T follicular helper cell (primary cell): ENCODE results near the gene TULP4.
"Not testable (repeated sequence)": the region's sequence is repeated elsewhere in the genome, so short reads cannot be mapped to it uniquely, and the experiment has no call there.

Source experiments
- DNase-seq: peaks from one replicate; pipeline ENCODE4 v3.0.0-alpha.2; 2020; ENCODE audit warnings: low read depth

The TULP4 gene

DNA sequence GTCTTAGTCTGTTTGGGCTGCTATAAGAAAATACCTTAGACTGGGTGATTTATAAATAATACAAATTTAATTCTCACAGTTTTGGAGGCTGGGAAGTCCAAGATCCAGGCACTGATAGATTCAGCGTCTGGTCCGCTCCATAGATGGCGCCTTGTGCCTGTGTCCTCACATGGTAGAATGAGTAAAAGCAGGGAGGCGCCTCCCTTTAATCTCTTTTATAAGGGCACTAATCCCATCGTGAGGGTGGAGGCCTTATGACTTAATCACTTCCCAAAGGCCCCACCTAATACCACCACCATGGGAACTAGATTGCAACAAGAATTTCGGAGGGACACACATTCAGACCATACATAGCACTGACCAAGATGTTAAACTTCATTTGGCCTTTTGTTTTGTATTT is 156.4 kb downstream of the TULP4 start:
- no peak for DNase-seq

GRCh38 chr6:158470023-158470422 is 157.8 kb downstream of the TULP4 start:
- not testable (repeated sequence) for DNase-seq

GRCh38 chr6:158471339-158471738 is 159.1 kb downstream of the TULP4 start:
- no peak for DNase-seq

- no peak for DNase-seq
Observed at GRCh38 chr6:158472447-158472846, 160.2 kb downstream of the TULP4 start.

DNA sequence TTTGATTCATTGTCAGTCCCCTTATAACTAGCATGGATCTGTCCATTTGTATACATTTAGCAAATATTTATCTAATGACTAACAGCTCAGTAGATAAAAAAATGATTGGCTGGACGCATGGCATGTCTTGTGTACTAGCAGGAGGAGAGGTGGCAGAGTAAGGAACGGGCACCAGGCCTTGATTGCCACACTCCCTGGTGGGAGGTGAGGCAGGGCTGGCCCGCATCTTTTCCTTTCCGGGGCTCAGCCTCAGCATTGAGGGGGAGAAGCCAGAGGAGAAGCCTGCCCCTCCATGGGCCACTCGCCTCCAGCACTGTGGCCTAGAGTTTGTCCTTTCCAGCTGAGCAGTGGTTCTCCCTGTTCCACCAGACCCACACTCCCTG is 162.7 kb downstream of the TULP4 start:
- DNase-seq = no peak

DNA sequence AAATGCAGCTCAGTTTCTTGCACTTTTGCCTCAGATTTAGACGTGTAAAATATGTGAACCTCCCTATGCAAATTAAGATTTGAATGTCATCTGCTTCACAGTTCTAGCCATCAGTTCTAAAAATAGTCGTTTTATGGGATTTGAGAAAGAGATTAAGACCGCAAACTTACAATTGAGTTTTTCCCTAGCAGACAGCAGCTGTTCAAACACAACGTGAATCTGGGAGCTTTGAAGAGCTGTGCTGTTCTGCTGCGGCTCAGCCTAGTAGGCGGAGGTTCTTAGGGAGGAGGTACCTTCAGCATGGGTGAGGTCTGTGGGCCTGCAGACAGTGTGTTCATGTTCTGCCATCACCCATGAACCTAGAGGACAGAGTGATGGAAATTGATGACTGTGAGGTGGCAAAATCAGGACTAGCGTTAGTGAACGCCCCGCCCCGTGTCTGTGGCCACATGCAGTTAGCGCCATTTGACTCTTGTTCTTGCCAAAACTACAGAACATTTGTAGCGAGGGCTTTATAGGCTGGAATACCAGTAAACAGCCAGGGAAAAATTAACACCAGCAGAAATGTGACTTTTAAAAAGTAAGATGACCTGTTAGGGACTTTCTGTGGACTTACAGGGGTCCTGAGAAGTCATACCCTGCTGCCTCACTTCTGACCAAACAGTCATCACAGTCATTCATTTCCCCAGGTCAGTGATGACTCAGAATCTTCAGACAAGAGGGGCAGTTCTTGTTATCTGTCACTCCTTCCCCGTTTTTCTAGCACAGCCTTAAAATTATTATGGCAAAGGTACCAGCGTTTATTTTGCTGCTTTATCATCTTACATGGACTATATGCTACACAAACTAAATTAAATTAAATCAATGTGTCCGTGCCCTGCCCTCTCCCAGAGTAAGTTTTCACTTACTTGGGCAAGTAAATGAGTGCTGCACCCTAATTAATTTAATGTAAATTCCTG is 163.4 kb downstream of the TULP4 start:
- DNase-seq = no peak

DNA sequence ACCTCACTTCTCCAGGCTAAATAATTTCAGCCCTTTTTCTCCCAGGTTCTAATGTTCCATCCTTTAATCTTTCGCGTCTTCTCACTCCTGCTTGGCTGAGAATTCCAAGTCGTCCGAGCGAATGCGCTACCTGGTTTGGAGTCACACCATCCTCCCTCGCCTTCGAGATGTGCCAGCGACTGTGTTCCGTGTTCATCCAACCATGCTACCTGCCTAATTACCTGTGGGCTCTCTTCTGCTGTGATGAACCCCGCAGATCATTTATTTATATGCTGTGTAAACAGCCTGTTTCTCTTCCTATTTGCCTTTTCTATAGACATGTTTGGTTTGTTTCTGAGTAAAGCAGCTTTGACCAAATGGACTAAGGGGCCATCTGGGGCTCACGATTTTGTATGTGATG is 164.1 kb downstream of the TULP4 start:
- DNase-seq = no peak

GRCh38 chr6:158477722-158478121 is 165.5 kb downstream of the TULP4 start:
- DNase-seq = not testable (repeated sequence)

- no peak for DNase-seq
Observed at GRCh38 chr6:158480989-158481388, 168.7 kb downstream of the TULP4 start.

DNA sequence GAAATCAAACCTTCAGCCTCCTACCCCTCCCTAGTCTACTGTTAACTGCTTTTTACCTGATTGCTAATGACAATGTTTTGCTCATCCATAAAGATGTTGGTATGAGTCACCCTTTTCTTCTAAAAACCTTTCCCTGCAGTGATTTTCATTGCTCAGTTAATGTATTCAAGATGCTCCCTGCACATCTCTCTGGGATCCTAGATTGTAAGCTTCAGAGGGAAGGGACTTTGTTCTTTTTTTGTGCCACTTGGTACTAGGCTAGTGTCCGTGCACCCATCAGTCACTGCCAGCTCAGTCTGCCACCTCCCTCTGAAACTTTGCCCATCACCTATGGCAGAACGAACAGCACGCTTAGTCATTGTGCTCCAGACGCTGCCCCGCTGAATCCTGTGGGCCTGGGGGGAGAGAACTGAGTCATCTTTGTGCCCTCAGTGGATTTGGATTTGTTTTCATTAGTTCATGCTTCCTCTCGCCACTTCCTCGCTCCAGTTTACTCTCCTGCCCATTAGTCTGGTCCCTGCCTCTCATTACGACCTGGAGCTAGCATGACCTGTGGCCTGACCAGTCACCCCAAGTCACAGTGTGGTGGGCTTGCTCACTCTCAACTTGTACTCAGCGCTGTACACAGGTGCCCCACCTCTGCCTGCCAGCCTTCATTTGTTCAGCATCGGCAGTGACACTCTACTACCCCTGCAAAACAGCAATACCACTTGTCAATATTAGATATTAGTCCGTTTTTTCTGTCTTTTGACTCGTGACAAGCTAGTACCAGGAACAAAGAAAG is 169.6 kb downstream of the TULP4 start:
- no peak for DNase-seq

- DNase-seq = no peak
Observed at GRCh38 chr6:158485431-158485830, 173.2 kb downstream of the TULP4 start.

- no peak for DNase-seq
Observed at GRCh38 chr6:158487495-158487894, 175.2 kb downstream of the TULP4 start.

GRCh38 chr6:158488065-158488464 is 175.8 kb downstream of the TULP4 start:
- DNase-seq = no peak

DNA sequence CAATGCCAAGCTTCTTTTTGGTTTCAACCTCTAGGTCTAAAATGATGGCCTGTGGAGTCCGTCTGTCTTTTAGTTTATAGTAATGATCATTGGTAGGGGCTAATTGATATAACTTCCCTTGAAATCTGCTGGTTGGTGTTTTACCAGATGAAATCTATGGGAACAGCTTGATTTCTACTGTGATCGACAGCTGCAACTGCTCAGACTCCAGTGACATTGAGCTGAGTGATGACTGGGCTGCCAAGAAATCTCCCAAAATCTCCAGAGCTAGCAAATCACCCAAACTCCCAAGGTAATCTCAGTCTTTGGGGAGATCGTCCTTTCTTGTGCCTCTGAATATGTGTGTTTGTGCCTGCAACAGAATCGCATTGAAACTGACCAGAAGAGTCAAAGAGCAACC is 177.2 kb downstream of the TULP4 start:
- no peak for DNase-seq

GRCh38 chr6:158492881-158493280 is 180.6 kb downstream of the TULP4 start:
- DNase-seq = no peak

- no peak for DNase-seq
Observed at GRCh38 chr6:158496700-158497099, 184.4 kb downstream of the TULP4 start.

GRCh38 chr6:158497620-158498019 is 185.4 kb downstream of the TULP4 start:
- no peak for DNase-seq

GRCh38 chr6:158498362-158498761 is 186.1 kb downstream of the TULP4 start:
- no peak for DNase-seq

DNA sequence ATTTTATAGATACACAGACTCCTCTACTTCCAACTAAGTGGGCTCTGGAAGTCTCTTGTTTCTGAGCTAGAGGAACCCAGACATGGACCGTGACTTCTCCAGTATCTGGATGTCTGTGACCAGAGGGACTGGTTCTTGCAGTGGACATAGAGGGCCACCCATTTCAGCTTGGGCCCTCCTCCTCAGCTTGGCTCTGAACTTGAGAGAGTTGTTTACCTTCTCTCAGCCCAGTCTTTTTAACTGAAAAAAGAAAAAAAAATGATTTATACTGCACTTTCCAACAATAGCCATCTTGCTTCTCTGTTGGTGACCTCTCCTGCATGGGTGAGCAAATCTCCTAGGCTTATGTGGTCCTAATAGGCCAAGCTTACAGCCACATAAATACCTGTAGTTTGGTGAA is 187.3 kb downstream of the TULP4 start:
- DNase-seq = no peak

- DNase-seq = no peak
Observed at GRCh38 chr6:158500016-158500735, 187.9 kb downstream of the TULP4 start.

DNA sequence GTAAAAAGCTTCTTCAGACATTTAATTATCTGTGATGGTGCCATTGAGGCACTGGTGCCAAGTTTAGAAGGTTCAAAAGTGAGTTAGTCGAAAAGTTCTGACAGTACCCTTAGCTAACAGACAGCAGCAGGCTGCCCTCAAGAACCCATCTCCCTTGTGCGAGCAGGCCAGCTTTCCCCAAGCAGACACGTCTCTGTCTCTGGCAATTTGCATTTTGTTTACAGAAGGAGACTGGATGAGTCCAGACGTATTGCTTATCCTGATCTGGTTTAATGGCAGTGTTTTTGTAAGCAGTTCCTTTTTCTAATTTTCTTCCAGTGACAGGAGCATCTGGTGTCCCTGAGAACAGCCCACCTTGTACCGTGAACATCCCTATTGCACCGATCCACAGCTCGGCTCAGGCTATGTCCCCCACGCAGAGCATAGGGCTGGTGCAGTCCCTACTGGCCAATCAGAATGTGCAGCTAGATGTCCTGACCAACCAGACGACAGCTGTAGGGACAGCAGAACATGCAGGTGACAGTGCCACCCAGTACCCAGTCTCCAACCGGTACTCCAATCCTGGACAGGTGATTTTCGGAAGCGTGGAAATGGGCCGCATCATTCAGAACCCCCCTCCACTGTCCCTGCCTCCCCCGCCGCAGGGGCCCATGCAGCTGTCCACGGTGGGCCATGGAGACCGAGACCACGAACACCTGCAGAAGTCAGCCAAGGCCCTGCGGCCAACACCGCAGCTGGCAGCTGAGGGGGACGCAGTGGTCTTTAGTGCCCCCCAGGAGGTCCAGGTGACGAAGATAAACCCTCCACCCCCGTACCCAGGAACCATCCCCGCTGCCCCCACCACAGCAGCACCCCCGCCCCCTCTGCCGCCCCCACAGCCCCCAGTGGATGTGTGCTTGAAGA is 189.3 kb downstream of the TULP4 start:
- no peak for DNase-seq
